K562 (cell line): ENCODE measurements around the gene ESD. TPM values are rescaled to one million over a fixed set of nuclear protein-coding genes. Genes with fewer than 3 reads are reported as not detected.
"Not testable (repeated sequence)": the region's sequence is repeated elsewhere in the genome, so short reads cannot be mapped to it uniquely, and the experiment has no call there.

Source experiments
- ATAC-seq: fragments of 200-7000 bp; cut with Tn5 transposase; 3 replicates; pipeline ENCODE4 v1.9.1; 2020; ENCODE audit warnings: moderate library complexity
- BruUV-seq: library from RNA; stranded (reverse); fragments of 400-500 nt; replicated peaks from 2 replicates; lab custom pipeline; 2021; lab: Mats Ljungman, UMichigan
- CTCF ChIA-PET: fragments of 300-600 bp; formaldehyde crosslinking; extraction: SDS; loops from one replicate; lab custom pipeline; 2021; ENCODE audit warnings: low intra/inter-chr PET ratio; lab: Yijun Ruan, JAX
- POLR2A ChIA-PET: fragments of 300-600, 350-650 bp; sonication (Branson Sonifier 250); formaldehyde crosslinking; extraction: SDS; loops from one replicate; lab custom pipeline; 2021; ENCODE audit warnings: antibody characterized with exemption, inconsistent platforms; lab: Yijun Ruan, JAX
- DNase-seq, 4 experiments: peaks; one replicate each; pipeline versions ENCODE4 v3.0.0 to v3.0.0-alpha.2; 2011 to 2018; ENCODE audit warnings: low spot score in 3 of 4, mixed read lengths in 3 of 4; ENCODE audit errors: extremely low read depth in 1 of 4
- FAIRE-seq: peaks from 2 replicates; lab custom pipeline; 2011; peaks lifted over from hg19 to GRCh38; lab: Jason Lieb, UNC
- H2AFZ ChIP-seq: 2 replicates; pipeline ENCODE4 v1.6.0; 2011; ENCODE audit warnings: low read depth, low read length, control low read depth, inconsistent platforms
- H3K27ac ChIP-seq: fragments of 200-600 bp; 3 replicates; pipeline ENCODE4 v1.8.0; 2011; ENCODE audit warnings: low read depth, mild to moderate bottlenecking, control low read depth, inconsistent platforms, low read length, moderate library complexity, mixed read lengths; ENCODE audit errors: extremely low read depth
- H3K27me3 ChIP-seq, 2 experiments: fragments of 300-600 bp in 1 of 2; 2 replicates in 1 of 2; 3 replicates in 1 of 2; pipeline versions ENCODE4 v1.6.0 to v1.8.0; 2011; ENCODE audit warnings: inconsistent platforms in 2 of 2, low read length in 2 of 2, mild to moderate bottlenecking in 1 of 2, mixed read lengths in 1 of 2, moderate library complexity in 1 of 2; ENCODE audit not compliant: control insufficient read depth in 2 of 2, insufficient read depth in 2 of 2
- H3K36me3 ChIP-seq: fragments of 300-600 bp; 3 replicates; pipeline ENCODE4 v1.8.0; 2011; ENCODE audit warnings: mild to moderate bottlenecking, low read length, inconsistent platforms; ENCODE audit not compliant: control insufficient read depth, insufficient read depth
- H3K4me1 ChIP-seq, 2 experiments: fragments of 200-600 bp in 1 of 2; replicated peaks in 1 of 2; 2 replicates in 1 of 2; 3 replicates in 1 of 2; pipeline versions ENCODE4 v1.5.1 to v1.8.0; 2011; ENCODE audit warnings: inconsistent platforms in 2 of 2, low read length in 2 of 2, mild to moderate bottlenecking in 1 of 2, mixed read lengths in 1 of 2, moderate library complexity in 1 of 2; ENCODE audit not compliant: control insufficient read depth in 2 of 2, insufficient read depth in 2 of 2
- H3K4me2 ChIP-seq: 2 replicates; pipeline ENCODE4 v1.6.1; 2011; ENCODE audit warnings: low read length, control low read depth, inconsistent platforms, mixed read lengths; ENCODE audit not compliant: insufficient read depth
- H3K4me3 ChIP-seq: fragments of 200-600 bp; sonication (generic), shearing (Covaris generic); 2 replicates; pipeline ENCODE4 v1.5.1; 2016; ENCODE audit warnings: control low read depth, inconsistent platforms
- H3K79me2 ChIP-seq: fragments of 200-600 bp; 3 replicates; pipeline ENCODE4 v1.8.0; 2011; ENCODE audit warnings: low read length, inconsistent platforms; ENCODE audit not compliant: control insufficient read depth, insufficient read depth
- H3K9ac ChIP-seq, 2 experiments: 2 replicates each; pipeline versions ENCODE4 v1.6.0 to v1.6.1; 2011; ENCODE audit warnings: low read depth in 2 of 2, low read length in 2 of 2, control low read depth in 1 of 2, inconsistent platforms in 1 of 2, mild to moderate bottlenecking in 1 of 2, mixed read lengths in 1 of 2; ENCODE audit not compliant: insufficient read depth in 1 of 2
- H3K9me1 ChIP-seq: one replicate; pipeline ENCODE4 v1.6.0; 2011; ENCODE audit warnings: inconsistent platforms, mild to moderate bottlenecking, low read length, moderate library complexity; ENCODE audit not compliant: control insufficient read depth, insufficient read depth
- H3K9me3 ChIP-seq: replicated peaks from 2 replicates; pipeline ENCODE4 v1.5.1; 2011; ENCODE audit warnings: low read depth, low read length, inconsistent platforms; ENCODE audit not compliant: control insufficient read depth, insufficient read depth
- H4K20me1 ChIP-seq: replicated peaks from 2 replicates; pipeline ENCODE4 v1.6.1; 2011; ENCODE audit warnings: low read length, inconsistent platforms, mixed read lengths; ENCODE audit not compliant: control insufficient read depth, insufficient read depth
- GTF2F1 ChIP-seq: IDR thresholded peaks from 2 replicates; pipeline ENCODE4 v1.6.1; 2011; ENCODE audit warnings: low read depth, low read length, improper control_type of control experiment
- ILK ChIP-seq: fragments of 450-650 bp; IDR thresholded peaks from 2 replicates; pipeline ENCODE4 v1.6.1; 2016; ENCODE audit warnings: missing genetic modification characterization, low read depth, mild to moderate bottlenecking, missing compliant biosample characterization, moderate library complexity, borderline replicate concordance
- L3MBTL2 ChIP-seq: fragments of 450-650 bp; IDR thresholded peaks from 2 replicates; pipeline ENCODE4 v1.6.1; 2016; ENCODE audit warnings: mild to moderate bottlenecking, moderate library complexity
- MCM5 ChIP-seq: fragments of 450-650 bp; IDR thresholded peaks from 2 replicates; pipeline ENCODE4 v1.6.1; 2016; ENCODE audit warnings: low read depth
- OTX1 ChIP-seq: fragments of 450-650 bp; formaldehyde crosslinking; IDR thresholded peaks from 2 replicates; pipeline ENCODE4 v1.4.0; 2022; ENCODE audit warnings: mild to moderate bottlenecking
- PHF21A ChIP-seq: fragments of 450-650 bp; IDR thresholded peaks from 2 replicates; pipeline ENCODE4 v1.6.1; 2017; ENCODE audit warnings: low read depth, borderline replicate concordance
- PRPF4 ChIP-seq: fragments of 200-400 bp; formaldehyde crosslinking; IDR thresholded peaks from one replicate; pipeline ENCODE4 v1.6.1; 2017; ENCODE audit warnings: low read length, low read depth, mild to moderate bottlenecking; ENCODE audit not compliant: insufficient read depth, poor library complexity, severe bottlenecking
- RBM34 ChIP-seq: fragments of 200-400 bp; formaldehyde crosslinking; IDR thresholded peaks from 2 replicates; pipeline ENCODE4 v1.6.1; 2018; ENCODE audit warnings: low read length, borderline replicate concordance; ENCODE audit not compliant: insufficient read depth
- SNIP1 ChIP-seq: fragments of 450-650 bp; IDR thresholded peaks from 2 replicates; pipeline ENCODE4 v1.7.1; 2017; ENCODE audit warnings: low read depth, mild to moderate bottlenecking
- ZNF785 ChIP-seq: fragments of 250-450 bp; sonication (Bioruptor Pico); IDR thresholded peaks from 2 replicates; pipeline ENCODE4 v1.4.0; 2020; ENCODE audit warnings: mild to moderate bottlenecking
- WGBS: fragments of 100-300 bp; shearing (Covaris generic); methylation state at CpG from one replicate; pipeline ENCODE4 v1.1.6; 2016; ENCODE audit warnings: low coverage, mixed read lengths; ENCODE audit not compliant: insufficient coverage; ENCODE audit errors: missing lambda C conversion rate; 5-methylcytosine and 5-hydroxymethylcytosine counted together
- in situ Hi-C: fragments of 300-500 bp; cut with MboI; formaldehyde crosslinking; loops from 4 replicates; pipeline ENCODE4 v1.15.0; 2018; ENCODE audit warnings: inconsistent platforms, mixed read lengths
- intact Hi-C: fragments of 100-400 bp; cut with micrococcal nuclease; formaldehyde crosslinking; loops from 2 replicates; pipeline ENCODE4 v1.14.2; 2022
- polyA plus RNA-seq, 8 experiments: library from polyadenylated mRNA; depleted of rRNA in 4 of 8; stranded (reverse) in 5 of 8; unstranded in 3 of 8; fragments of >200 nt; fragmentation: Nextera tagmentation in 2 of 8; fragmentation: Illumina TruSeq in 1 of 8; extraction: Ambion mirVana in 2 of 8; extraction: Trizol in 1 of 8; gene quantifications; 2 replicates each; pipeline versions ENCODE4 v1.2.1 to v1.2.3, GENCODE V29; 2011 to 2014; ENCODE audit warnings: inconsistent platforms in 1 of 8, missing spikeins in 1 of 8
- total RNA-seq, 7 experiments: library from RNA; depleted of rRNA in 6 of 7; stranded (reverse); fragments of >200 nt in 6 of 7; fragmentation: Illumina TruSeq in 2 of 7; extraction: Trizol in 2 of 7; gene quantifications; 2 replicates each; pipeline versions ENCODE4 v1.2.1 to v1.2.3, GENCODE V29; 2011 to 2021; ENCODE audit warnings: low replicate concordance in 1 of 7
- TF ChIP-seq, protein P1 (sequence below): fragments of 250-450 bp; sonication (Bioruptor Pico); IDR thresholded peaks from 2 replicates; pipeline ENCODE4 v1.8.0; 2022; ENCODE audit warnings: inconsistent platforms, mild to moderate bottlenecking, moderate library complexity, borderline replicate concordance
- TF ChIP-seq, protein P2 (sequence below): fragments of 250-450 bp; sonication (Bioruptor Pico); IDR thresholded peaks from 2 replicates; pipeline ENCODE4 v1.5.0; 2020; ENCODE audit warnings: mild to moderate bottlenecking

The ESD gene
- total and polyA plus RNA-seq, 9 of the 15 experiments (the other 6 are each of a cell fraction or from before 2014, with no cell fraction given) = 88.9 to 402 (median 232) TPM

DNA sequence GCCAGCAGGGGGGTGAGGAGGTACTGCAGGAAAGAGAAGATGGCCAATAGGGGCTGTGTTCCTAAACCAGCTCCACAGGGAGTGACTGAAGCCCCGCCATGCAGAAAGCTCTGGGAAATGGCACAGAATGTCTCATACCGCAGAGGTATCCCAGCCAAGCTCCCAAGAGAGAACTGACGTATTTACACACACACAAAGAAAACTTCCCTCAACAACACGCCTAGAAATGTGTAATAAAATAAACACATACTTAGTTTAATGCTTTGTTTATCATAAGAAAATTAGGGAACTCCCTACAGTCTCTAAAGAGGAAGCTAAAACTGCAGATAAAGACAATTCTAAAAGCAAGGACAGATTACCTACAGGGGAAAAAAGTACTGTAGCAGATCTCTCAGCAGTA lies 40.0 kb downstream of the ESD start (continued):
- TF ChIP-seq SNIP1 = no peak

DNA sequence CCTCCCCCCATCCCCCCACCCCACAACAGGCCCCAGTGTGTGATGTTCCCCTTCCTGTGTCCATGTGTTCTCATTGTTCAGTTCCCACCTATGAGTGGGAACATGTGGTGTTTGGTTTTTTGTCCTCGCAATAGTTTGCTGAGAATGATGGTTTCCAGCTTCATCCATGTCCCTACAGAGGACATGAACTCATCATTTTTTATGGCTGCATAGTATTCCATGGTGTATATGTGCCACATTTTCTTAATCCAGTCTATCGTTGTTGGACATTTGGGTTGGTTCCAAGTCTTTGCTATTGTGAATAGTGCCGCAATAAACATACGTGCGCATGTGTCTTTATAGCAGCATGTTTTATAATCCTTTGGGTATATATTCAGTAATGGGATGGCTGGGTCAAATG lies 41.5 kb downstream of the ESD start:
- BruUV-seq, H3K9me3 ChIP-seq, H2AFZ ChIP-seq, H3K9me1 ChIP-seq, H3K4me2 ChIP-seq, H3K27me3 ChIP-seq, FAIRE-seq, ATAC-seq, DNase-seq, H3K4me1 ChIP-seq, intact Hi-C loops, in situ Hi-C loops, H3K79me2 ChIP-seq, H3K4me3 ChIP-seq, H3K9ac ChIP-seq, CTCF ChIA-PET, H3K27ac ChIP-seq, H3K36me3 ChIP-seq, POLR2A ChIA-PET, H4K20me1 ChIP-seq: not testable (repeated sequence)
- WGBS = no CpG with 5 or more reads among the region's 5 CpGs

DNA sequence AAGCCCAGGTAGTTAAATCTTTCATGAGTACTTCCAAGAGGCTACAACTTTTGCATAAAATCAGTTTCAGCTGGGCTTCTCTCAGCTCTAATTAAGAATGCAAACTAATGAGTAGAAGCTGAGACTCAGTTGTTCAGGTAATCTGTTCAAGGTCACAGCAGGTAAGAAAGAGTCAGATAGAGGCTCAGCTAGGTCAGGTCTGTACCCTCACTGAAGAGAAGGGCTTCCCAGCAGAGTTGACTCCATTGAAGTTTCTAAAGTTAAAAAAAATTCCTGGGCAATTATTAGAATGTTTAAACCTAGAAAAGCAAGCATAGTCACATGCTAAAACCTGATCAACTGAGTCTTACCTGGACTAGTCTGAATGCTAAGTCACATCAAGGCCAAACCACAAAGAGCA lies 42.1 kb downstream of the ESD start:
- BruUV-seq = no TSS peak
- Histone ChIP-seq H3K27me3 (peaks cover 0 to 4% of the 10 kb centered on the region in 2 experiments; a peak in 1 of 5 replicates), H3K4me2 (no peak overlapping the region), H3K4me1 (no peaks in the 10 kb centered on the region), H3K9me1 (no peaks in the 10 kb centered on the region), H3K9me3 (no peaks in the 10 kb centered on the region), H3K9ac (no peak overlapping the region), H3K79me2 (no peaks in the 10 kb centered on the region), H3K27ac (no peak overlapping the region), H3K4me3 (no peak overlapping the region), H2AFZ (no peak overlapping the region), H4K20me1 (no peaks in the 10 kb centered on the region), H3K36me3 (peaks cover 10% of the 10 kb centered on the region; the same call in 2 of the 3 replicates)
- ChIA-PET CTCF (no interaction called here), POLR2A (no interaction called here)
- no peak for ATAC-seq
- in situ Hi-C loops = no loop called here
- no peak for DNase-seq
- intact Hi-C loops = no loop called here
- FAIRE-seq = no peak
- TF ChIP-seq ZNF785 (CRISPR knock-in tag) = no peak
- no peak for TF ChIP-seq RBM34
- no peak for TF ChIP-seq GTF2F1
- TF ChIP-seq, protein P1, sequence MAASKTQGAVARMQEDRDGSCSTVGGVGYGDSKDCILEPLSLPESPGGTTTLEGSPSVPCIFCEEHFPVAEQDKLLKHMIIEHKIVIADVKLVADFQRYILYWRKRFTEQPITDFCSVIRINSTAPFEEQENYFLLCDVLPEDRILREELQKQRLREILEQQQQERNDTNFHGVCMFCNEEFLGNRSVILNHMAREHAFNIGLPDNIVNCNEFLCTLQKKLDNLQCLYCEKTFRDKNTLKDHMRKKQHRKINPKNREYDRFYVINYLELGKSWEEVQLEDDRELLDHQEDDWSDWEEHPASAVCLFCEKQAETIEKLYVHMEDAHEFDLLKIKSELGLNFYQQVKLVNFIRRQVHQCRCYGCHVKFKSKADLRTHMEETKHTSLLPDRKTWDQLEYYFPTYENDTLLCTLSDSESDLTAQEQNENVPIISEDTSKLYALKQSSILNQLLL (CRISPR knock-in tag) = no peak
- no peak for TF ChIP-seq OTX1 (CRISPR knock-in tag)
- no peak for TF ChIP-seq MCM5
- TF ChIP-seq ILK (tag) = no peak
- TF ChIP-seq, protein P2, sequence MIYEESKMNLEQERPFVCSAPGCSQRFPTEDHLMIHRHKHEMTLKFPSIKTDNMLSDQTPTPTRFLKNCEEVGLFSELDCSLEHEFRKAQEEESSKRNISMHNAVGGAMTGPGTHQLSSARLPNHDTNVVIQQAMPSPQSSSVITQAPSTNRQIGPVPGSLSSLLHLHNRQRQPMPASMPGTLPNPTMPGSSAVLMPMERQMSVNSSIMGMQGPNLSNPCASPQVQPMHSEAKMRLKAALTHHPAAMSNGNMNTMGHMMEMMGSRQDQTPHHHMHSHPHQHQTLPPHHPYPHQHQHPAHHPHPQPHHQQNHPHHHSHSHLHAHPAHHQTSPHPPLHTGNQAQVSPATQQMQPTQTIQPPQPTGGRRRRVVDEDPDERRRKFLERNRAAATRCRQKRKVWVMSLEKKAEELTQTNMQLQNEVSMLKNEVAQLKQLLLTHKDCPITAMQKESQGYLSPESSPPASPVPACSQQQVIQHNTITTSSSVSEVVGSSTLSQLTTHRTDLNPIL = no peak
- no peak for TF ChIP-seq PHF21A
- no peak for TF ChIP-seq PRPF4
- no peak for TF ChIP-seq L3MBTL2
